ENCODE measurements around the gene PPM1H. TPM values are rescaled to one million over a fixed set of nuclear protein-coding genes. Genes with fewer than 3 reads are reported as not detected.

Gene PPM1H
- total and polyA plus RNA-seq, 2 donors (not counting 1 experiment from before 2014, with no cell fraction given) = 0.01 TPM; not detected in 1

GRCh38 chr12:62724285-62724684, 210.7 kb downstream of the PPM1H start:
- H3K9me3 ChIP-seq (ENCODE audit: control extremely low read depth in 1 of 3, control insufficient read depth in 2 of 3, insufficient read depth in 1 of 3, low read length in 2 of 3) = no peaks in the 10 kb centered on the region
- no peaks in the 10 kb centered on the region for H3K79me2 ChIP-seq (ENCODE audit: control insufficient read depth, insufficient read depth, low read length)
- no peaks in the 10 kb centered on the region for H3K4me1 ChIP-seq (ENCODE audit: control insufficient read depth in 2 of 2, insufficient read depth in 2 of 2, low read length in 2 of 2)
- DNase-seq = no peak
- H3K9me3 Mint-ChIP-seq (ENCODE audit: insufficient read depth) = no peaks in the 10 kb centered on the region
- H3K9ac ChIP-seq (ENCODE audit: low read length) = no peak overlapping the region
- intact Hi-C loops (cut with micrococcal nuclease) = no loop called here
- no peaks in the 10 kb centered on the region for H4K20me1 ChIP-seq (ENCODE audit: control insufficient read depth, insufficient read depth, low read length, poor library complexity, severe bottlenecking)
- POLR2A ChIA-PET = no interaction called here
- no peaks in the 10 kb centered on the region for H3K4me1 Mint-ChIP-seq
- TF ChIP-seq EZH2 (IDR thresholded peaks at IDR 0.05; ENCODE audit: borderline replicate concordance, insufficient read depth, low read depth, low read length, poor library complexity, severe bottlenecking) (no peak), CTCF (IDR thresholded peaks at IDR 0.05) (no peak)
- no peaks in the 10 kb centered on the region for H3K27me3 Mint-ChIP-seq
- H3K4me3 Mint-ChIP-seq = no peak overlapping the region
- ATAC-seq (ENCODE audit: low read depth) = no peak
- no peak overlapping the region for H3K4me3 ChIP-seq (ENCODE audit: control extremely low read depth in 1 of 5, extremely low read depth in 1 of 5, insufficient read depth in 1 of 5, low read depth in 2 of 5, low read length in 4 of 5)
- no peaks in the 10 kb centered on the region for H3K27me3 ChIP-seq (replicated peaks in 1 of 4; ENCODE audit: control extremely low read depth in 1 of 4, control insufficient read depth in 3 of 4, insufficient read depth in 4 of 4, low read length in 3 of 4)
- no peak overlapping the region for H2AFZ ChIP-seq (ENCODE audit: insufficient read depth, low read depth, low read length, poor library complexity, severe bottlenecking)
- no peaks in the 10 kb centered on the region for H3K36me3 ChIP-seq (replicated peaks in 1 of 2; ENCODE audit: control extremely low read depth in 1 of 2, control insufficient read depth in 1 of 2, extremely low read depth in 1 of 2, insufficient read depth in 2 of 2, low read length in 1 of 2)
- WGBS (ENCODE audit: insufficient coverage) = 83% methylated on average over 1 of the region's 3 CpGs
- CTCF ChIA-PET = no interaction called here
- H3K27ac Mint-ChIP-seq = no peak overlapping the region
- H3K4me2 ChIP-seq (replicated peaks; ENCODE audit: low read depth, low read length, poor library complexity, severe bottlenecking) = no peak overlapping the region
- H3K27ac ChIP-seq (ENCODE audit: low read length in 2 of 2) = no peak overlapping the region

- H2AFZ ChIP-seq (ENCODE audit: insufficient read depth, low read depth, low read length, poor library complexity, severe bottlenecking) = no peak overlapping the region
- no peak overlapping the region for H3K4me2 ChIP-seq (replicated peaks; ENCODE audit: low read depth, low read length, poor library complexity, severe bottlenecking)
- CTCF ChIA-PET = no interaction called here
- no peak overlapping the region for H3K4me3 ChIP-seq (ENCODE audit: control extremely low read depth in 1 of 5, extremely low read depth in 1 of 5, insufficient read depth in 1 of 5, low read depth in 2 of 5, low read length in 4 of 5)
- no peaks in the 10 kb centered on the region for H3K79me2 ChIP-seq (ENCODE audit: control insufficient read depth, insufficient read depth, low read length)
- no peaks in the 10 kb centered on the region for H3K27me3 ChIP-seq (replicated peaks in 1 of 4; ENCODE audit: control extremely low read depth in 1 of 4, control insufficient read depth in 3 of 4, insufficient read depth in 4 of 4, low read length in 3 of 4)
- H3K27ac ChIP-seq (ENCODE audit: low read length in 2 of 2) = no peak overlapping the region
- no peak overlapping the region for H3K4me3 Mint-ChIP-seq
- H3K27ac Mint-ChIP-seq = no peak overlapping the region
- DNase-seq (no peak), ATAC-seq (ENCODE audit: low read depth) (no peak)
- no peak overlapping the region for H3K9ac ChIP-seq (ENCODE audit: low read length)
- H3K9me3 ChIP-seq (ENCODE audit: control extremely low read depth in 1 of 3, control insufficient read depth in 2 of 3, insufficient read depth in 1 of 3, low read length in 2 of 3) = no peaks in the 10 kb centered on the region
- H3K4me1 Mint-ChIP-seq = no peaks in the 10 kb centered on the region
- no peaks in the 10 kb centered on the region for H3K27me3 Mint-ChIP-seq
- WGBS (ENCODE audit: insufficient coverage) = 60% methylated on average over 1 of the region's 3 CpGs
- no peaks in the 10 kb centered on the region for H3K36me3 ChIP-seq (replicated peaks in 1 of 2; ENCODE audit: control extremely low read depth in 1 of 2, control insufficient read depth in 1 of 2, extremely low read depth in 1 of 2, insufficient read depth in 2 of 2, low read length in 1 of 2)
- intact Hi-C loops (cut with micrococcal nuclease) = no loop called here
- H4K20me1 ChIP-seq (ENCODE audit: control insufficient read depth, insufficient read depth, low read length, poor library complexity, severe bottlenecking) = no peaks in the 10 kb centered on the region
- no peaks in the 10 kb centered on the region for H3K4me1 ChIP-seq (ENCODE audit: control insufficient read depth in 2 of 2, insufficient read depth in 2 of 2, low read length in 2 of 2)
- TF ChIP-seq EZH2 (IDR thresholded peaks at IDR 0.05; ENCODE audit: borderline replicate concordance, insufficient read depth, low read depth, low read length, poor library complexity, severe bottlenecking) (no peak), CTCF (IDR thresholded peaks at IDR 0.05) (no peak)
- POLR2A ChIA-PET = no interaction called here
- no peaks in the 10 kb centered on the region for H3K9me3 Mint-ChIP-seq (ENCODE audit: insufficient read depth)
These were observed 211.8 kb downstream of the PPM1H start for GRCh38 chr12:62722971-62723680.

All from B cell (primary cell).